HepG2 (cell line): ENCODE results near the gene SUOX. TPM values are rescaled to one million over a fixed set of nuclear protein-coding genes. Genes with fewer than 3 reads are reported as not detected.
A peak's percentile ranks its signal among the peaks of the same experiment; 100 is the strongest.

Source experiments
- ATAC-seq: fragments of 200-7000 bp; cut with Tn5 transposase; 3 replicates; pipeline ENCODE4 v1.9.1; 2020; ENCODE audit warnings: mild to moderate bottlenecking, moderate library complexity
- BruUV-seq: library from RNA; stranded (reverse); fragments of 400-500 nt; replicated peaks from 2 replicates; lab custom pipeline; 2021; lab: Mats Ljungman, UMichigan
- CTCF ChIA-PET: fragments of 300-600 bp; formaldehyde crosslinking; extraction: SDS; loops from one replicate; lab custom pipeline; 2021; ENCODE audit warnings: low total read pairs, inconsistent platforms, low intra/inter-chr PET ratio; lab: Yijun Ruan, JAX
- POLR2A ChIA-PET: fragments of 350-600 bp; sonication (Branson Sonifier 250); formaldehyde crosslinking; loops from one replicate; lab custom pipeline; 2020; ENCODE audit warnings: antibody characterized with exemption, inconsistent platforms; lab: Yijun Ruan, JAX
- DNase-seq: peaks from one replicate; pipeline ENCODE4 v3.0.0-alpha.2; 2015; ENCODE audit warnings: low spot score
- FAIRE-seq: peaks from 3 replicates; lab custom pipeline; 2011; peaks lifted over from hg19 to GRCh38; lab: Jason Lieb, UNC
- H2AFZ ChIP-seq: one replicate; pipeline ENCODE4 v1.6.1; 2011; ENCODE audit warnings: low read length, inconsistent platforms
- H3K27ac ChIP-seq: fragments of 300-600 bp; 3 replicates; pipeline ENCODE4 v1.8.0; 2011; ENCODE audit warnings: mixed run types, mild to moderate bottlenecking, mixed read lengths, low read length, inconsistent platforms; ENCODE audit not compliant: insufficient read depth; ENCODE audit errors: extremely low read length
- H3K27me3 ChIP-seq, 2 experiments: fragments of 200-600 bp in 1 of 2; 2 replicates in 1 of 2; 3 replicates in 1 of 2; pipeline versions ENCODE4 v1.6.0 to v1.8.0; 2011; ENCODE audit warnings: low read length in 2 of 2, mild to moderate bottlenecking in 2 of 2, moderate library complexity in 2 of 2, inconsistent platforms in 1 of 2; ENCODE audit not compliant: insufficient read depth in 2 of 2, control insufficient read depth in 1 of 2
- H3K36me3 ChIP-seq, 2 experiments: fragments of 200-600 bp in 1 of 2; replicated peaks in 1 of 2; 2 replicates in 1 of 2; 3 replicates in 1 of 2; pipeline versions ENCODE4 v1.5.1 to v1.8.0; 2011; ENCODE audit warnings: low read length in 2 of 2, inconsistent platforms in 1 of 2; ENCODE audit not compliant: insufficient read depth in 2 of 2, control insufficient read depth in 1 of 2
- H3K4me1 ChIP-seq: 2 replicates; pipeline ENCODE4 v1.5.1; 2012; ENCODE audit warnings: low read length, inconsistent platforms; ENCODE audit not compliant: insufficient read depth
- H3K4me2 ChIP-seq: 2 replicates; pipeline ENCODE4 v1.6.0; 2011; ENCODE audit warnings: low read depth, low read length, inconsistent platforms
- H3K4me3 ChIP-seq, 3 experiments: fragments of 200-600 bp in 1 of 3; sonication (generic), shearing (Covaris generic) in 1 of 3; replicated peaks in 1 of 3; 2 replicates each; pipeline ENCODE4 v1.5.1; 2011 to 2016; ENCODE audit warnings: low read length in 3 of 3, inconsistent platforms in 2 of 3, low read depth in 2 of 3, mild to moderate bottlenecking in 2 of 3, control low read depth in 1 of 3, mixed read lengths in 1 of 3; ENCODE audit not compliant: insufficient read depth in 1 of 3
- H3K79me2 ChIP-seq: one replicate; pipeline ENCODE4 v1.6.1; 2011; ENCODE audit warnings: low read length, inconsistent platforms; ENCODE audit not compliant: insufficient read depth
- H3K9ac ChIP-seq: 2 replicates; pipeline ENCODE4 v1.6.0; 2011; ENCODE audit warnings: mild to moderate bottlenecking, low read depth, low read length, inconsistent platforms; ENCODE audit not compliant: insufficient read depth
- H3K9me3 ChIP-seq: 2 replicates; pipeline ENCODE4 v1.5.1; 2012; ENCODE audit warnings: mild to moderate bottlenecking, low read length
- H4K20me1 ChIP-seq: 2 replicates; pipeline ENCODE4 v1.6.0; 2011; ENCODE audit warnings: inconsistent platforms, mild to moderate bottlenecking, low read length, moderate library complexity; ENCODE audit not compliant: insufficient read depth
- BRF2 ChIP-seq: sonication (generic); formaldehyde crosslinking; IDR thresholded peaks from 2 replicates; pipeline ENCODE4 v1.8.1; 2022; ENCODE audit warnings: mild to moderate bottlenecking, missing genetic modification reagents
- HCFC1 ChIP-seq: fragments of 150-350 bp; IDR thresholded peaks from 2 replicates; pipeline ENCODE4 v1.6.1; 2014; ENCODE audit warnings: low read depth, low read length
- HMG20B ChIP-seq: conservative IDR thresholded peaks from 2 replicates; pipeline ENCODE4 v1.6.1; 2016; ENCODE audit warnings: missing genetic modification reagents, missing compliant biosample characterization
- KLF11 ChIP-seq: IDR thresholded peaks from 2 replicates; pipeline ENCODE4 v1.6.1; 2016; ENCODE audit warnings: missing compliant biosample characterization
- MAF1 ChIP-seq: sonication (generic); formaldehyde crosslinking; IDR thresholded peaks from 2 replicates; pipeline ENCODE4 v1.5.0; 2020; ENCODE audit warnings: missing genetic modification reagents, borderline replicate concordance
- MEF2D ChIP-seq: sonication (generic); formaldehyde crosslinking; IDR thresholded peaks from 2 replicates; pipeline ENCODE4 v1.5.1; 2020; ENCODE audit warnings: mild to moderate bottlenecking, missing genetic modification reagents
- NFIC ChIP-seq: IDR thresholded peaks from 2 replicates; pipeline ENCODE4 v1.6.1; 2012; ENCODE audit warnings: mild to moderate bottlenecking, low read length, inconsistent platforms
- RFX3 ChIP-seq: IDR thresholded peaks from 2 replicates; pipeline ENCODE4 v1.6.1; 2016; ENCODE audit warnings: missing biosample characterization, missing genetic modification reagents
- ZNF441 ChIP-seq: sonication (generic); formaldehyde crosslinking; IDR thresholded peaks from 2 replicates; pipeline ENCODE4 v1.7.0; 2021; ENCODE audit warnings: missing genetic modification reagents, borderline replicate concordance
- ZNF576 ChIP-seq: sonication (generic); formaldehyde crosslinking; IDR thresholded peaks from 2 replicates; pipeline ENCODE4 v1.4.0; 2020; ENCODE audit warnings: mild to moderate bottlenecking, missing genetic modification reagents
- ZNF761 ChIP-seq: sonication (generic); formaldehyde crosslinking; conservative IDR thresholded peaks from 2 replicates; pipeline ENCODE4 v1.4.0; 2020; ENCODE audit warnings: mild to moderate bottlenecking, missing genetic modification reagents
- ZNF768 ChIP-seq: sonication (generic); formaldehyde crosslinking; IDR thresholded peaks from 2 replicates; pipeline ENCODE4 v1.4.0; 2020; ENCODE audit warnings: missing genetic modification reagents
- ZNF772 ChIP-seq: sonication (generic); formaldehyde crosslinking; IDR thresholded peaks from 2 replicates; pipeline ENCODE4 v1.5.0; 2020; ENCODE audit warnings: mild to moderate bottlenecking, missing genetic modification reagents
- ZNF782 ChIP-seq: sonication (generic); formaldehyde crosslinking; IDR thresholded peaks from 2 replicates; pipeline ENCODE4 v1.4.0; 2020; ENCODE audit warnings: missing genetic modification reagents, mild to moderate bottlenecking, borderline replicate concordance
- WGBS: methylation state at CpG from one replicate; pipeline ENCODE4 v1.1.6; 2017; ENCODE audit warnings: low lambda C conversion rate; 5-methylcytosine and 5-hydroxymethylcytosine counted together
- in situ Hi-C: cut with HindIII; loops from 2 replicates; pipeline ENCODE4 v1.10.0; 2017; ENCODE audit warnings: low pct_unique_long_range_greater_than_20kb; ENCODE audit not compliant: extremely low pct_ligation_motif_present
- intact Hi-C: fragments of 100-400 bp; cut with micrococcal nuclease; formaldehyde crosslinking; loops from one replicate; pipeline ENCODE4 v1.10.0; 2022; ENCODE audit not compliant: unreplicated experiment
- polyA plus RNA-seq, 8 experiments: library from polyadenylated mRNA; depleted of rRNA in 3 of 8; stranded (reverse) in 7 of 8; unstranded in 1 of 8; fragments of >200 nt; fragmentation: Illumina TruSeq in 4 of 8; extraction: Trizol in 4 of 8; gene quantifications; 2 replicates each; pipeline versions ENCODE4 v1.2.1 to v1.2.3, GENCODE V29; 2011 to 2016; ENCODE audit warnings: low read depth in 4 of 8, missing spikeins in 1 of 8, mixed read lengths in 1 of 8; ENCODE audit not compliant: insufficient read depth in 1 of 8
- total RNA-seq, 5 experiments: library from RNA; depleted of rRNA; stranded (reverse); fragments of >200 nt; fragmentation: Illumina TruSeq; extraction: Trizol; gene quantifications; 2 replicates each; pipeline ENCODE4 v1.2.3, GENCODE V29; 2016; ENCODE audit warnings: low read depth in 1 of 5

The SUOX gene
- total and polyA plus RNA-seq, 2 of the 13 experiments (the other 11 are each of a cell fraction or from before 2014, with no cell fraction given): 23.9 to 25.9 TPM

GRCh38 chr12:55965941-55966407 is 31.1 kb upstream of the SUOX start, which contains the start of gene PMEL:
Gene PMEL (minus strand): TSS chr12:55966042. CDS start chr12:55966011, 31 bp downstream.
- Histone ChIP-seq H3K4me2 (peak within 1 kb of the TSS; percentile 91), H3K27me3 (no peaks in the 10 kb centered on the region), H3K36me3 (peaks cover 0 to 17% of the 10 kb centered on the region in 2 experiments; a peak in 4 of 5 replicates), H3K4me3 (peak within 1 kb of the TSS; percentile 87 to 93 (median 90)), H3K9me3 (no peaks in the 10 kb centered on the region), H3K79me2 (peaks cover 15% of the 10 kb centered on the region), H3K27ac (peak within 1 kb of the TSS; percentile 69), H3K4me1 (peaks cover 25% of the 10 kb centered on the region), H4K20me1 (no peaks in the 10 kb centered on the region), H2AFZ (peak within 1 kb of the TSS; percentile 79), H3K9ac (peak within 1 kb of the TSS; percentile 77)
- POLR2A ChIA-PET: no interaction called here
- DNase-seq (no peak), ATAC-seq (peak; percentile 62), FAIRE-seq (peak; percentile 51)
- in situ Hi-C loops (no loop called here), intact Hi-C loops (no loop called here)
- CTCF ChIA-PET: interaction anchor here (0.8 kb wide), 1 partner anchor 31 kb away, joined by 3 read pairs; the partner anchor contains the start of gene SUOX
- WGBS: 7% methylated on average over 4 of the region's 4 CpGs
- TSS peak; percentile 90 for BruUV-seq
- 0 out of 2 replicates have a peak, but pooled peaks have one; percentile 55 for TF ChIP-seq KLF11 (CRISPR knock-in tag)
- TF ChIP-seq RFX3 (CRISPR knock-in tag): no peak
- TF ChIP-seq MAF1 (CRISPR knock-in tag): no peak

- Histone ChIP-seq H3K27me3 (no peaks in the 10 kb centered on the region), H3K4me1 (peaks cover 29% of the 10 kb centered on the region), H3K9ac (peak within 1 kb of the TSS; percentile 77), H2AFZ (peak within 1 kb of the TSS; percentile 79), H3K79me2 (peaks cover 15% of the 10 kb centered on the region), H4K20me1 (no peaks in the 10 kb centered on the region), H3K4me3 (peak within 1 kb of the TSS; percentile 87 to 93 (median 90)), H3K27ac (peak within 1 kb of the TSS; percentile 69), H3K4me2 (peak within 1 kb of the TSS; percentile 91), H3K36me3 (peaks cover 2 to 20% of the 10 kb centered on the region in 2 experiments), H3K9me3 (no peaks in the 10 kb centered on the region)
- BruUV-seq: TSS peak; percentile 72
- in situ Hi-C loops: no loop called here
- POLR2A ChIA-PET: no interaction called here
- DNase-seq: peak; percentile 76
- peak; percentile 93 for ATAC-seq
- intact Hi-C loops: no loop called here
- 1% methylated on average over 21 of the region's 45 CpGs for WGBS
- CTCF ChIA-PET: interaction anchor here (0.8 kb wide), 1 partner anchor 30 kb away, joined by 3 read pairs; the partner anchor contains the start of gene SUOX
- FAIRE-seq: peak; percentile 69
- TF ChIP-seq BRF2 (CRISPR knock-in tag) (no peak), ZNF772 (CRISPR knock-in tag) (0 out of 2 replicates have a peak, but pooled peaks have one; percentile 2), ZNF782 (CRISPR knock-in tag) (peak; percentile 64; the same call in 1 of the 2 replicates), NFIC (no peak; the same call in 1 of the 2 replicates), ZNF768 (CRISPR knock-in tag) (no peak), ZNF576 (CRISPR knock-in tag) (no peak), ZNF441 (CRISPR knock-in tag) (no peak), HMG20B (no peak), ZNF761 (CRISPR knock-in tag) (no peak), MEF2D (no peak), HCFC1 (no peak)
These were observed 30.4 kb upstream of the SUOX start, which contains the start of gene CDK2 for GRCh38 chr12:55966408-55967281. Gene CDK2 (plus strand): TSS chr12:55966830. CDS start chr12:55967009, 179 bp downstream.
